Glutamatergic neuron (in vitro differentiated cells): ENCODE results near the gene CUL4B. TPM values are rescaled to one million over a fixed set of nuclear protein-coding genes. Genes with fewer than 3 reads are reported as not detected.
"Not testable (repeated sequence)": the region's sequence is repeated elsewhere in the genome, so short reads cannot be mapped to it uniquely, and the experiment has no call there.

Experiments
- DNase-seq: peaks from one replicate; pipeline ENCODE4 v3.0.0; 2022
- H3K27ac Mint-ChIP-seq: one replicate; pipeline ENCODE4 v1.8.0; 2020; ENCODE audit warnings: mild to moderate bottlenecking, mixed read lengths, inconsistent platforms; ENCODE audit not compliant: unreplicated experiment
- H3K27me3 Mint-ChIP-seq: one replicate; pipeline ENCODE4 v1.8.0; 2020; ENCODE audit warnings: mild to moderate bottlenecking, moderate library complexity, mixed read lengths, inconsistent platforms; ENCODE audit not compliant: unreplicated experiment
- H3K36me3 Mint-ChIP-seq: one replicate; pipeline ENCODE4 v1.8.0; 2020; ENCODE audit warnings: mild to moderate bottlenecking, mixed read lengths, inconsistent platforms; ENCODE audit not compliant: unreplicated experiment
- H3K4me1 Mint-ChIP-seq: one replicate; pipeline ENCODE4 v1.8.0; 2020; ENCODE audit warnings: mild to moderate bottlenecking, low read depth, mixed read lengths, inconsistent platforms; ENCODE audit not compliant: unreplicated experiment
- H3K4me3 Mint-ChIP-seq: one replicate; pipeline ENCODE4 v1.8.0; 2020; ENCODE audit warnings: mild to moderate bottlenecking, mixed read lengths, inconsistent platforms; ENCODE audit not compliant: unreplicated experiment
- H3K9me3 Mint-ChIP-seq: one replicate; pipeline ENCODE4 v1.8.0; 2020; ENCODE audit warnings: mild to moderate bottlenecking, moderate library complexity, mixed read lengths, inconsistent platforms; ENCODE audit not compliant: unreplicated experiment
- CTCF ChIP-seq: fragments of 200-600 bp; sonication (generic); IDR thresholded peaks from one replicate; pipeline ENCODE4 v1.5.0; 2021; ENCODE audit not compliant: partially characterized antibody, unreplicated experiment
- total RNA-seq: library from RNA; stranded (reverse); fragmentation: NEBNext Ultra II Directional; extraction: Animal tissue kit (Norgen Biotek cat#: 25700); gene quantifications from one replicate; pipeline ENCODE4 v1.2.1, GENCODE V29; 2021; ENCODE audit not compliant: unreplicated experiment

CUL4B gene
- total RNA-seq, 1 donor from 2014 or later, result 33.0 TPM

- Mint-ChIP-seq H3K4me3 (no peak overlapping the region), H3K36me3 (no peaks in the 10 kb centered on the region), H3K27ac (no peak overlapping the region), H3K4me1 (no peaks in the 10 kb centered on the region), H3K9me3 (no peaks in the 10 kb centered on the region), H3K27me3 (peaks cover 2% of the 10 kb centered on the region)
- no peak for TF ChIP-seq CTCF
- DNase-seq, result no peak
These were observed 14.8 kb upstream of the CUL4B start for GRCh38 chrX:120575379-120576114.

- H3K9me3 Mint-ChIP-seq, DNase-seq, H3K4me3 Mint-ChIP-seq, H3K4me1 Mint-ChIP-seq, H3K27ac Mint-ChIP-seq, H3K27me3 Mint-ChIP-seq, H3K36me3 Mint-ChIP-seq: not testable (repeated sequence)
These were observed 13.0 kb upstream of the CUL4B start for GRCh38 chrX:120573806-120574205.

- no peak overlapping the region for H3K27ac Mint-ChIP-seq
- no peaks in the 10 kb centered on the region for H3K9me3 Mint-ChIP-seq
- TF ChIP-seq CTCF, result no peak
- no peak overlapping the region for H3K4me3 Mint-ChIP-seq
- no peaks in the 10 kb centered on the region for H3K36me3 Mint-ChIP-seq
- H3K4me1 Mint-ChIP-seq, result no peaks in the 10 kb centered on the region
- H3K27me3 Mint-ChIP-seq, result peaks cover 5% of the 10 kb centered on the region
- no peak for DNase-seq
These were observed 9.3 kb upstream of the CUL4B start for GRCh38 chrX:120570011-120570600.

- no peak for DNase-seq
- H3K4me3 Mint-ChIP-seq, result no peak overlapping the region
- no peaks in the 10 kb centered on the region for H3K4me1 Mint-ChIP-seq
- TF ChIP-seq CTCF, result no peak
- peaks cover 5% of the 10 kb centered on the region for H3K27me3 Mint-ChIP-seq
- H3K27ac Mint-ChIP-seq, result no peak overlapping the region
- H3K9me3 Mint-ChIP-seq, result no peaks in the 10 kb centered on the region
- H3K36me3 Mint-ChIP-seq, result no peaks in the 10 kb centered on the region
These were observed 7.8 kb upstream of the CUL4B start for GRCh38 chrX:120568609-120569008.

GRCh38 chrX:120568035-120568434 is 7.3 kb upstream of the CUL4B start:
- Mint-ChIP-seq H3K27ac (no peak overlapping the region), H3K27me3 (peaks cover 5% of the 10 kb centered on the region), H3K9me3 (no peaks in the 10 kb centered on the region), H3K4me3 (no peak overlapping the region), H3K4me1 (no peaks in the 10 kb centered on the region), H3K36me3 (no peaks in the 10 kb centered on the region)
- DNase-seq, result no peak
- TF ChIP-seq CTCF, result no peak
